Embryonic facial prominence (tissue), 1 donor: Measurements from ENCODE around the gene XPR1.

ENCODE experiments used
- DNase-seq: peaks from one replicate; pipeline ENCODE4 v3.0.0-alpha.2; 2016; ENCODE audit errors: extremely low spot score

The XPR1 gene

GRCh38 chr1:180892272-180892671 lies 260.4 kb downstream of the XPR1 start:
- DNase-seq, result no peak

GRCh38 chr1:180892675-180893074 lies 260.9 kb downstream of the XPR1 start:
- no peak for DNase-seq

- no peak for DNase-seq
Observed at GRCh38 chr1:180893614-180894013, 261.8 kb downstream of the XPR1 start.

- no peak for DNase-seq
Observed at GRCh38 chr1:180896161-180896560, 264.3 kb downstream of the XPR1 start.

- DNase-seq, result no peak
Observed at GRCh38 chr1:180898441-180899219, 266.8 kb downstream of the XPR1 start.

- no peak for DNase-seq
Observed at GRCh38 chr1:180899262-180899661, 267.4 kb downstream of the XPR1 start.

- DNase-seq, result no peak
Observed at GRCh38 chr1:180901076-180901990, 269.5 kb downstream of the XPR1 start.

GRCh38 chr1:180902541-180902940 lies 270.7 kb downstream of the XPR1 start:
- DNase-seq, result no peak

- no peak for DNase-seq
Observed at GRCh38 chr1:180905927-180906326, 274.1 kb downstream of the XPR1 start.

- DNase-seq, result no peak
Observed at GRCh38 chr1:180906511-180906910, 274.7 kb downstream of the XPR1 start.

- DNase-seq, result no peak
Observed at GRCh38 chr1:180907313-180908055, 275.7 kb downstream of the XPR1 start.

- no peak for DNase-seq
Observed at GRCh38 chr1:180908074-180908765, 276.4 kb downstream of the XPR1 start.

GRCh38 chr1:180909005-180909414 lies 277.2 kb downstream of the XPR1 start:
- no peak for DNase-seq

- no peak for DNase-seq
Observed at GRCh38 chr1:180909462-180909976, 277.7 kb downstream of the XPR1 start.

- DNase-seq, result no peak
Observed at GRCh38 chr1:180911640-180912191, 279.9 kb downstream of the XPR1 start.

- no peak for DNase-seq
Observed at GRCh38 chr1:180912211-180912800, 280.5 kb downstream of the XPR1 start.

GRCh38 chr1:180912801-180913565 lies 281.2 kb downstream of the XPR1 start, which contains the start of gene KIAA1614:
Gene KIAA1614, plus strand, starts transcription at chr1:180912897. Its CDS starts 347 bp downstream, at chr1:180913244.
- DNase-seq, result no peak

- no peak for DNase-seq
Observed at GRCh38 chr1:180915426-180915965, 283.7 kb downstream of the XPR1 start.

- DNase-seq, result no peak
Observed at GRCh38 chr1:180916012-180916770, 284.4 kb downstream of the XPR1 start.
